DND-41 (cell line): ENCODE results near the gene TXK.

Experiments
- CTCF ChIP-seq: IDR thresholded peaks from 2 replicates; pipeline ENCODE4 v1.5.1; 2012; ENCODE audit warnings: borderline replicate concordance, low read length, moderate library complexity, mild to moderate bottlenecking; ENCODE audit not compliant: poor library complexity, severe bottlenecking; ENCODE audit errors: extremely low read depth
- EZH2 ChIP-seq: IDR thresholded peaks from 3 replicates; pipeline ENCODE4 v1.6.1; 2012; ENCODE audit warnings: borderline replicate concordance, low read depth, mild to moderate bottlenecking, moderate library complexity, low read length, inconsistent platforms; ENCODE audit not compliant: severe bottlenecking

- TF ChIP-seq CTCF = no peak
- no peak for TF ChIP-seq EZH2
Observed at GRCh38 chr4:48082956-48083355, 51.1 kb downstream of the TXK start.
